ENCODE results near the gene RAB35. TPM values are rescaled to one million over a fixed set of nuclear protein-coding genes. Genes with fewer than 3 reads are reported as not detected.

Gene RAB35
- total RNA-seq, 2 donors from 2014 or later: 4.0 to 7.0 TPM

DNA sequence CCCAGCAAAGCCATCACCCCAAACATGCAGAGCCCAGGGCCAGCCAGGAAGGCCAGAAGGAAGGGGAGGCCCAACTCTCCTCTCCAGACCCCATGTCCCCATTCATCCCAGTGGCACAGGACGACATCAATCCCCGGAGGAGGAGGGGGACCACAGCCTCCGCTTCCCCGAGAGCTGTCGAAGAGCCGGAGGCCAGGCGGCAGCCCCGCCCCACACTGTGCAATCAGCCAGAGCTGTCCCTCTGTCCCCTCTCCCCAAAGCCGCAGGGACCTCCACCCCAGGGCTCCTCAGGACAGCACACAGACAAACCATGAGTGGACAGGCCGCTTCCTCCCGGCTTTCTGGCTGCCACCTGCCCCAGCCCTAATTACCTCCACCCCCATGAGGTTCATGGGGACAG is 16.8 kb downstream of the RAB35 start:
- Histone ChIP-seq H3K9me3 (no peaks in the 10 kb centered on the region), H3K4me1 (peaks cover 15% of the 10 kb centered on the region), H3K27ac (no peak overlapping the region), H3K4me3 (no peak overlapping the region), H3K36me3 (replicated peaks in 1 of 2; ENCODE audit: insufficient read depth in 1 of 2, low read depth in 2 of 2) (peaks cover 0 to 18% of the 10 kb centered on the region in 2 donors), H3K27me3 (no peaks in the 10 kb centered on the region)
- TF ChIP-seq POLR2A (IDR thresholded peaks at IDR 0.05): no peak
- TF ChIP-seq, protein P1, sequence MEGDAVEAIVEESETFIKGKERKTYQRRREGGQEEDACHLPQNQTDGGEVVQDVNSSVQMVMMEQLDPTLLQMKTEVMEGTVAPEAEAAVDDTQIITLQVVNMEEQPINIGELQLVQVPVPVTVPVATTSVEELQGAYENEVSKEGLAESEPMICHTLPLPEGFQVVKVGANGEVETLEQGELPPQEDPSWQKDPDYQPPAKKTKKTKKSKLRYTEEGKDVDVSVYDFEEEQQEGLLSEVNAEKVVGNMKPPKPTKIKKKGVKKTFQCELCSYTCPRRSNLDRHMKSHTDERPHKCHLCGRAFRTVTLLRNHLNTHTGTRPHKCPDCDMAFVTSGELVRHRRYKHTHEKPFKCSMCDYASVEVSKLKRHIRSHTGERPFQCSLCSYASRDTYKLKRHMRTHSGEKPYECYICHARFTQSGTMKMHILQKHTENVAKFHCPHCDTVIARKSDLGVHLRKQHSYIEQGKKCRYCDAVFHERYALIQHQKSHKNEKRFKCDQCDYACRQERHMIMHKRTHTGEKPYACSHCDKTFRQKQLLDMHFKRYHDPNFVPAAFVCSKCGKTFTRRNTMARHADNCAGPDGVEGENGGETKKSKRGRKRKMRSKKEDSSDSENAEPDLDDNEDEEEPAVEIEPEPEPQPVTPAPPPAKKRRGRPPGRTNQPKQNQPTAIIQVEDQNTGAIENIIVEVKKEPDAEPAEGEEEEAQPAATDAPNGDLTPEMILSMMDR (IDR thresholded peaks at IDR 0.05): no peak
- ATAC-seq (no peak), DNase-seq (no peak)
- WGBS, 2 donors: 88 to 94% methylated on average over 10 to 11 of the region's 11 CpGs
- intact Hi-C loops (cut with DNase I): no loop called here

DNA sequence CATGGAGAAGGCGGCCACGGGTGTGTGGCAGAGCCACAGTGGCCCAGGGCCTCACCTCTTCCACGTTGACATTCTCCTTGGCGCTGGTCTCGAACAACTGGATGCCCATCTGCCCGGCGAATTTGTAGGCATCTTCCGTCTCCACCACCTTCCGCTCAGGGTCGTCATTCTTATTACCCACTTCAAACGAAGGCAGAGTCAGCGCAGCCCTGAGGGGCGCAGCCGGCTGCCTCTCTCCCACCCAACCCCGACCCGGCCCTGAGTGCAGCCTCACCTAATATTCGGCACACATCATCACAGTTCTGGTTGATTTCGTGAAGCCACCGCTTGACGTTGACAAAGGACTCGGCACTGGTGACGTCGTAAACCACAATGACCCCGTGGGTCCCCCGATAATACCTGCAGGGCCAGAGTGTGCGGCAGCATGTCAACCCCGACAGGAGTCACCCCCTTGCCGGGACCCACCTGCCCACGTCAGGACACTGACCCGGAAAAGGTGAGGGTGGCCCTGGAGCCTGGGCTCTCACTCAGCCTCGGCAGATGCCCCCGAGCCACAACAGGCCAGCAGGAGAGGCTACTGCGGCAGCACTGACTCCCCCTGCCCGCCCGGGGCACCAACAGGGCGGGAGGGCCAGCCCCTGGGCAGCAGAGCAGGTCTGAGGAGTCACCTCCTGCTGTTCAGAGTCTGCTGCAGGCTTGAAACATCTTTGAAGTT is 17.6 kb downstream of the RAB35 start:
- Histone ChIP-seq H3K27ac (no peak overlapping the region), H3K36me3 (replicated peaks in 1 of 2; ENCODE audit: insufficient read depth in 1 of 2, low read depth in 2 of 2) (peaks cover 0 to 19% of the 10 kb centered on the region in 2 donors), H3K9me3 (no peaks in the 10 kb centered on the region), H3K4me3 (no peak overlapping the region), H3K4me1 (peaks cover 15% of the 10 kb centered on the region), H3K27me3 (no peaks in the 10 kb centered on the region)
- 94 to 97% methylated on average over 36 of the region's 36 CpGs for WGBS, 2 donors
- DNase-seq (no peak), ATAC-seq (no peak)
- TF ChIP-seq, protein P1 (IDR thresholded peaks at IDR 0.05): no peak
- TF ChIP-seq POLR2A (IDR thresholded peaks at IDR 0.05): no peak
- intact Hi-C loops (cut with DNase I): no loop called here

DNA sequence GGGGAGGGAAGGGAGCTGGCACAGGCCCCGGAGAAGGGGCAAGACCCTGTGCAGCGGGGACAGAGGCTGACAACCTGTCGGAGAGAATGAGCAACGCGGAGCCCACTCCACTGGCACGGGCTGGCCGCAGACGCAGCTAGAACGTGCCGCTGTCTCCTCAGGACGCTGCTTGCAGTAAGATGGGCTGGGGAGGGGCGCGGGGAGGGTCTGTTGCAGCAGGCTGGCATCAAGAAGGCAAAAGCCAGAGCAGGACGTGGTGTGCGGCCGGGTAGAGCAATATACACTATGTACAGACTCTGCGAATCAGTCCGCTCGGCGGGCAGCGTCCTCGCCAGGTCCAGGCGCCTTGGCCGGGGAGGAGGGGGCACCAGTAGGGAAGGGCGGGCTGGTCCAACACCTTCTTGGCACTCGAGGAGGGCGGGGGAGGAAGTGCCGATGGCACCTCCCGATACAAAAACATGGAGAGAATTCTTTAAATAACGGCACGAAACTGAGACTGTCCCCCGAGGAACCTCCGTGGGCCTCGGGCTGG is 19.8 kb downstream of the RAB35 start:
- DNase-seq (no peak), ATAC-seq (no peak)
- H3K4me1 ChIP-seq: peaks cover 12% of the 10 kb centered on the region
- TF ChIP-seq, protein P1 (IDR thresholded peaks at IDR 0.05): no peak
- no peak for TF ChIP-seq POLR2A (IDR thresholded peaks at IDR 0.05)
- intact Hi-C loops (cut with DNase I): no loop called here
- no peak overlapping the region for H3K27ac ChIP-seq
- H3K27me3 ChIP-seq: no peaks in the 10 kb centered on the region
- no peak overlapping the region for H3K4me3 ChIP-seq
- no peaks in the 10 kb centered on the region for H3K9me3 ChIP-seq
- peaks cover 0 to 18% of the 10 kb centered on the region in 2 donors for H3K36me3 ChIP-seq (replicated peaks in 1 of 2; ENCODE audit: insufficient read depth in 1 of 2, low read depth in 2 of 2)
- 90 to 93% methylated on average over 29 to 32 of the region's 34 CpGs for WGBS, 2 donors

DNA sequence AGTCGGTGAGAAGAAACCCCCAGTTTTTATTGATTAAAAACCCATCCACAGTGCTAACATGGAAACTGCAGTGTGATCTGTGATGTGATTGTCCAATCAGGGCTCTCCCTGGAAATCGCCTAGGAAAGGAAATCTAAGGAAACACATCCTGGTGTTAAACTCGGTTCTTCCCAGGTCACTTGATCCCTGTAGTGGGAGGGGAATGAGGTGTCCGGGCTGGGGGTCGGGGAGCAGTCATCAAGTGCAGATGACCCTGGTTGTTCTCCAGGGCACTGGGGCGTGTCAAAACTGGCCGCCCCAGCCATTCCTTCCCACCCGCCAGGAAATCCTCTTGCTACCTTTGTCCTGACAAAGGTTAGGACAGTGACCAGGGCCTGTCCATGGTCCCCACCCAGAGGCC is 20.8 kb downstream of the RAB35 start:
- intact Hi-C loops (cut with DNase I): no loop called here
- DNase-seq (no peak), ATAC-seq (no peak)
- no peak for TF ChIP-seq POLR2A (IDR thresholded peaks at IDR 0.05)
- TF ChIP-seq, protein P1 (IDR thresholded peaks at IDR 0.05): no peak
- Histone ChIP-seq H3K36me3 (replicated peaks in 1 of 2; ENCODE audit: insufficient read depth in 1 of 2, low read depth in 2 of 2) (peaks cover 0 to 18% of the 10 kb centered on the region in 2 donors), H3K27me3 (no peaks in the 10 kb centered on the region), H3K9me3 (no peaks in the 10 kb centered on the region), H3K4me1 (peaks cover 2% of the 10 kb centered on the region), H3K27ac (no peak overlapping the region), H3K4me3 (no peak overlapping the region)
- 85 to 88% methylated on average over 2 to 8 of the region's 8 CpGs for WGBS, 2 donors

DNA sequence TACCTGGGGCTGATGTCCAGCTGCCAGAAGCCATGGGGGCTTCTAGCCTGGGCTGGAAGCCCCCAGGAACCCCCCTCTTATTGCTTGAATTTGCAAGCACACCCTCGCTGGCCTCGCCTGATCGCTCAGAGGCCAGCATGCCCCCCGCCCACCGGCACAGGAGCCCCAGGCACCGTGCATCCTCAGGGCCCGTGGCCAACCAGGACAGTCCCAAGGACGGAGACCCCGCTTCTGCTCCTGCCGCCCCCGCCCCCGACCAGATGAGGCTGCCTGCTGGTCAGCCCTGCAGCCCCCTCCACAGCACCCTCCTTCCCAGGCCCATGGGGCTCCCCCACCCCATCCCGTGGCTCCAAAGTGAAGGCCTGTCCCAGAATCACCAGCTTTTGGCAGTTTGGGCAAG is 21.2 kb downstream of the RAB35 start:
- TF ChIP-seq POLR2A (IDR thresholded peaks at IDR 0.05): no peak
- TF ChIP-seq, protein P1 (IDR thresholded peaks at IDR 0.05): no peak
- Histone ChIP-seq H3K9me3 (no peaks in the 10 kb centered on the region), H3K4me1 (no peaks in the 10 kb centered on the region), H3K27ac (no peak overlapping the region), H3K4me3 (no peak overlapping the region), H3K27me3 (no peaks in the 10 kb centered on the region), H3K36me3 (replicated peaks in 1 of 2; ENCODE audit: insufficient read depth in 1 of 2, low read depth in 2 of 2) (peaks cover 0 to 18% of the 10 kb centered on the region in 2 donors)
- intact Hi-C loops (cut with DNase I): no loop called here
- DNase-seq: no peak
- ATAC-seq: no peak
- 94% methylated on average over 13 of the region's 13 CpGs; no CpG with 5 or more reads in 1 of the 2 donors for WGBS, 2 donors
